ELR (cell line): Measurements from ENCODE around the gene HYLS1.
"Not testable (repeated sequence)": the region's sequence is repeated elsewhere in the genome, so short reads cannot be mapped to it uniquely, and the experiment has no call there.

Experiments used
- DNase-seq: peaks from one replicate; pipeline ENCODE4 v3.0.0-alpha.2; 2015; ENCODE audit warnings: low read depth

The HYLS1 gene

GRCh38 chr11:125902927-125903710 is 15.7 kb downstream of the HYLS1 start, which contains the start of gene PUS3:
Gene PUS3 (minus strand): TSS chr11:125903206. CDS start chr11:125896284, 6,922 bp downstream.
- peak; percentile 82 for DNase-seq

DNA sequence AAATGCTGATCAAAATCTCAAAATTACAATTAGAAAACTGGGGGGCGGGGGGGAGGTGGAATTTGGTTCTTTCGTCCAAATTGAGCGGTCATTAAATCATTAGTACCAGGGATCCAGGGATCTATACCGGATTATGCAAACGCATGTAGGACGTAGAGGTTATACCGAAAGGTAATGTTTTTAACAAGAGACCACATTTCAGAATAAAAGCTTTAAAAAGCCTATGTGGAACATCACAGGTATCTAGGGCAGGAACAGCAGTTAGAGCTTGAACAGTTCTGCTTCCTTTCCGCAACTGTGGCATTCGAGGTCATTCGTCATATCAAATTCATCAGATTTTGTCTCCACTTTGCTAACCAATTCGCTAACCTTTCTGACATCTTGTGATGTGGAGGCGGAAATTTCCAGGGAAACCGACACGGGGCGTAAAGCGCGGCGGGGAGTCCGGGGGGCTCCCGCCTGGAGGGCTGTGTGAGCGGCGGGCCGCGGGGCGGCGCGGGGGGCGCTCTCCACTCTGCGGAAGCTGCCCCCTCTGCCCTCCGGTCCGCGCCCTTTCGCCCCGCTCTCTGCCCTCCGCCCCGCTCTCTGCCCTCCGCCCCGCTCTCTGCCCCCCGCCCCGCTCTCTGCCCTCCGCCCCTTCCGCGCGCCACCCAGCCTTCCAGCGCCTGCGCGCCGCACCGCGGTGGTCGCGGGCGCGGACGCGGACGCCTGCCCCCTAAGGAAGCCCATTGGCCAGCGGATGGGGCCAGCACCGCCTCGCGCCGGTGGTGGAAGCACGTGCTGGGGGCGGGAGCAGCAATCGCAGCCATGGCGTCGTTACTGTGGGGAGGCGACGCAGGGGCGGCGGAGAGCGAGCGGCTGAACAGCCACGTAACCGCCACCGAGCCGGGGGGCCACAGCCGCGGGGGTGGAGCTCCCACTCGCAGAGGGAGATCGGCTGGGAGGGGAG is 16.5 kb downstream of the HYLS1 start, which contains the start of gene DDX25:
DDX25 (plus strand) TSS at position 798 of the 949 bp plus-strand sequence; CDS start at position 808, 10 bp downstream.
- DNase-seq = no peak

DNA sequence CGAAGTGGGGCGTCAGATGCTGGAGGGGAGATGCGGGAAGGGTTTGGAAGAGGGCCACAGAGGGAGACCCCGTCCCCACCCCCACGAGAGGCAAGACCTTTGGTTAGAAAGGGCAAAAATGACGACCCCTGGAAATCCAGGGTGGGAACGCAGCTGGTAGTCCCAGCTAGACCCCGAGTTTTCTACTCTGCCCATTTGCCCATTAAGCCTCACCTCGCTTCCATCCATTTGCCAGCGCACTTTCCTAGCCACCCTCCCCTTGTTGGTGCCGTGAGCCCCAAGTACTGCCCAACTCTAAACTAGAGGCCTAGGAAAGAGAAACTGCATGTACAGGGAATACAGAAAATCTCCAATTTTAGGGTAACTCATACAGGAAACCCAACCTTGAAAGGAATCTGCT is 17.2 kb downstream of the HYLS1 start:
- no peak for DNase-seq

DNA sequence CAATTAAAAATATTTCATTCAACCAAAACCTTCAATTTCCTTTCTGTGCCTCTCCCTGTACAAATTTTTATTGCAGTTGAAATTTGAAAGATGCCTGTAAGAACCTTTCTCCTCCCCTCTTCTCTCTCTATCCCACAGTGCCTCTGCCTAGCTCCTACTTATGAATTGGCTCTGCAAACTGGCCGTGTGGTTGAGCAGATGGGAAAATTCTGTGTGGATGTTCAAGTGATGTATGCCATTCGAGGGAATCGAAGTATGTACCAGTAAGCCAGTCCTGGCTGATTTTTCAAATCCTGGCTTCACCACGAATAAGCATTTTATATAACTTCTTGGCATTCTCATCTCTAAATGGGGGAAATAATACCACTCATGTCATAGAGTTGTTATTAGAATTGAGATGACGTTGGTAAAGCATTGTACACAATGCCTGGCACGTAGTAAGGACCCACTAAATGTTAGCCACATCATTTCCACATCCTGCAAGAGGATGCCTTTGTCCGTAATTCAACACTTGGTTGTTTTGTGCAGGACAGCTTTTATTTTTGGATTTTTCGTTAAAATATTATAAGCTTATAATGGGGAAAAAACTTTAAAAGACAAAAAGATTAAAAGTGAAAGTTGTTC is 22.9 kb downstream of the HYLS1 start:
- DNase-seq = no peak

DNA sequence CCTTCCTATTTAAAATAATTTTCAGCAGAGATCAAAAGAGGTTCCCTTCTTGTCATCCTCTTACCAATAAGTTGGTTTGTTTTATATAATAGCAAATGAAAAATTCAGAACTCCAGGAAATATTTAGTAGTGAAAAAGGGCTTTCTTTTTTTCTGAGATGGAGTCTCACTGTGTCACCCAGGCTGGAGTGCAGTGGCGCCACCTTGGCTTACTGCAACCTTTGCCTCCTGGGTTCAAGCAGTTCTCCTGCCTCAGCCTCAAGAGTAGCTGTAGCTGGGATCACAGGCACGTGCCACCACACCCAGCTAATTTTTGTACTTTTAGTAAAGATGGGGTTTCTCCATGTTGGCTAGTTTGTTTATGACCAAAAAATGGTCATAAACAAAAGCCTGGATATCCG is 27.1 kb downstream of the HYLS1 start:
- DNase-seq = not testable (repeated sequence)

DNA sequence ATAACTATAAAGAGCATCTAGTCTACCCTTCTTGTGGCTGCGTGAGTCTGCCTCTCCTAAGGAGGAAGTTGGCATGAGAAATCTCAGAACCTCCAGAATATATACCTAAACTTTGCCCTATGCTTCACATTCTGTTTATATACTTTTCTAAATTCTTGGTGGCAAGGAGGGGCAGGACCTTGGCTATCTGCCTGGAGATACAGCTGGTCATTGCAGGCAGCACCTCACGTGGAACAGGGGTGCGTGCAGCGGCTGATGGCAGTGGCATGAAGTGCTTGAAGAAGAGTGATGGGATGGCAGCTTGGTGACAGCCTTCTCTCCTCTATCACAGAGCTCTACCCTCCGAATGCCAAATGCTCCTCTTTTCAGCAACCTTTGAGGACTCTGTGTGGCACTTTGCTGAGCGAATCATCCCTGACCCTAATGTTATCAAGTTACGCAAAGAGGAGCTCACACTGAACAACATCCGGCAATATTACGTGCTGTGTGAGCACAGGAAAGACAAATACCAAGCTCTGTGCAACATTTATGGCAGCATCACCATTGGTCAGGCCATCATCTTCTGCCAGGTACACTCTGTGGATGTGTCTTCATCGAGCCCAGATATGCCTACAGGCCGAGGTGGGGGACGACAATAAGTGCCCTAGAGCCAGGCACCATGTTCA is 29.3 kb downstream of the HYLS1 start:
- no peak for DNase-seq

DNA sequence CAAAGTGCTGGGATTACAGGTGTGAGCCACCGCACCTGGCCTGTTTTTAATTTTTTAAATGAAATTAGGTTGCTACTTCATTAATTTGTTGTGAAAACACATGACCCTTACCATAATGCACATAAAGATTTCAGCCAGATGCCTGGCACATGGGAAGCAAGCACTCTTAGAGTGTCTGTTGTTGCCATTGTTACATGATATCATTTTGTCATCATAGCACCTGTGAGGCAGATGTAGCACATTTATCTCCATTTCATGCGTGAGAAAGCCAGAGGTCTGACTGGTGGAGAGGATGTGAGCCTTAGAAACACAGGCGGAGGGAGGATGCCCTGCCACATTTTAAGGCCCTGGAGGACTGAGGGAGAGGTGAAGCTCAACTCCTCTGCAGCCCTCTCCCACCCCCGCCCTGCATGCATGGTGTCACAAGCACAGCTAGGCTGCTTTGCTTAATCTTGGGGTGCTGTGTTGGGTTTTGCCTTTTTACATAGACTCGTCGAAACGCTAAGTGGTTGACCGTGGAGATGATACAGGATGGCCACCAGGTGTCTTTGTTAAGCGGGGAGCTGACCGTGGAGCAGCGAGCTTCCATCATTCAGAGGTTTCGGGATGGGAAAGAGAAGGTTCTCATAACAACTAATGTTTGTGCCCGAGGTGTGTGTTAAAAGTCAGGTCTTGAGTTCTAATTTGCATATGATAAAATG is 30.8 kb downstream of the HYLS1 start:
- DNase-seq = peak; percentile 21

GRCh38 chr11:125921042-125921441 is 33.6 kb downstream of the HYLS1 start:
- no peak for DNase-seq

GRCh38 chr11:125922156-125922555 is 34.7 kb downstream of the HYLS1 start:
- no peak for DNase-seq

DNA sequence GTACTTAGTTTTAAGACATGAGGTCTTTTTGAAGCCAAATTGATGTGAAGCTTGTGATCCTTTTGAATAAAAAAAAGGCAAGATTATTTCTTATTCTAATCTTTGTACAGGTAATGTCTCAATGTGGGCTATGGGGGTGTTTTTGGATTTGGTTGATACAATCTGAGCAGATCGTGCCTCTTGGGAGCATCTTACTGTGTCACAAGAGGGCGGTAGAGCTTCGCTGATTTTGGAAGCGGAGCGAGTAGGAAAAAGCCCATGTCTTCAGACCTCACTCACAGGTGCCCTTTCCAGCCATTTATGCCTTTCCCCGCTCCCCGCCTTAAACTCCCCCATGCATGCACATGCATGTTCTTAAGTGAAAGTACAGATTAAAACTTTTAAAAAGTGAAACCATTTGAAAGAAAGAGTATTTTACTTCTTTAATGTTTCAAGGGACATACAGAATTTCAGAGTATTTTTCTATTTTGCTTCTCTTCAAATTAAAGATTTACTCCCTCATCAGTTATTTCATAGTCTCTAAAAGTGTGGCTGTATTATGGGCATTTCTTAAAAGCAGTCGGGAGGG is 35.6 kb downstream of the HYLS1 start:
- DNase-seq = peak; percentile 72

DNA sequence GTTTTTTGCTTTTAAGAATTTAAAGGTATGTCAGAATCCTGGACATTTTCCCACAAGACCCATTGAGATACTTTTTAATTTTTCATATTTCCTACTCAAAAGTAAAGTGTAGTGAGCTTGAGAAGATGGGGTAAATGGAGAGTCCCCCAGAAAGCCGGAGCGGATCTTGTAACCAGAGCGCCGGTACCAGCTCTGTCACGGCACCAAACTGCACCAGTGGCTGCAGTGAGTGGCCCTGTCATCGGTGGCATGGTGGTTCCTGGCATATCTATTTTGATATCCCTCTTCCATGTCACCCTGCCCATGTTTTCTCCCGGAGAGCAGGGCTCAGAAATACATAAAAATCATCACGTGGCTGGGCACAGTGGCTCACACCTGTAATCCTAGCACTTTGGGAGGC is 36.2 kb downstream of the HYLS1 start:
- DNase-seq = no peak

- no peak for DNase-seq
These were observed 37.0 kb downstream of the HYLS1 start for GRCh38 chr11:125924384-125925007.

DNA sequence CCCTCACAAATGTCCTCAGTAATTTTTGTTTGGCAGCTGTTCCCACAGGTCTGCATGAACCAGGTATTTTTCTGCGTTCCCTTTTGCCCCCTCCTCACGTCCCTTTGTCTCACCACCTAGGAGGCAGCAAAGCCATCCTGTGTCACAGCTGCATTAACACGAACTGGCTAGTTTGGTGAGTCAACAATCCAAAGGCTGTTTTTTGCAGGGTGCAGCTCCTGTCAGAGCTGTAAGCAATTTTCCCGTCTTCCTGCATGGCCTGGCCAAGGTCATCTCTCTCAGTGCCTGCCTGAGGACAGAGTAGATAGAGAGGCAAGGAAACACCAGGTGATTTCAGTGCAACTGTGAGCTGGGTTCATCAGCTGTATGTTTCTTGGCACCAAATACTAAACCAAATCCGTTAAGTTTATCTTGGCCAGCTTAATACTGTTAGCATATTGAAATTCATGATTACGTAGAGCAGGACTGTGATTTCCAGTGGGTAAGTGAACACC is 37.8 kb downstream of the HYLS1 start:
- no peak for DNase-seq

DNA sequence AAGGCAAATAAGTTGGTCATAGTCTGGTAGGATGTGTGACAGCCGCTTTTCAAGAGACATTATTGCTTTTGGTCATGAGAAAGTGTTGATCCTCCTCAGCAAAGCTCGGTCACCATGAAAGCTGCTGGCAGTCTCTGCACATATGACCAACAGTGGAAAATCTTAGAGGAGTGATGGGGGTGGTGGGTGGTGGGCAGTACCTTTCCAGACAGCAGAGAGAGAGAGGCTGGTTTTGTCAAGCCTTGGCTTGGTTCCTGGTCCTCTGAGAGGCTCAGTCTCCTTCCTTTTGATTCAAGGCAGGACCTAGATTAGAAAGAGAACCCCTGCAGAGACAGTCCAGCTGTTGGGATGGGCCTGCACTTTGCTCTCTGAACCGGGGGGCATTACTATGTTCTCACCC is 38.3 kb downstream of the HYLS1 start:
- no peak for DNase-seq

GRCh38 chr11:125926682-125927081 is 39.2 kb downstream of the HYLS1 start:
- DNase-seq = no peak

- DNase-seq = no peak
These were observed 42.1 kb downstream of the HYLS1 start for GRCh38 chr11:125929445-125930075.

DNA sequence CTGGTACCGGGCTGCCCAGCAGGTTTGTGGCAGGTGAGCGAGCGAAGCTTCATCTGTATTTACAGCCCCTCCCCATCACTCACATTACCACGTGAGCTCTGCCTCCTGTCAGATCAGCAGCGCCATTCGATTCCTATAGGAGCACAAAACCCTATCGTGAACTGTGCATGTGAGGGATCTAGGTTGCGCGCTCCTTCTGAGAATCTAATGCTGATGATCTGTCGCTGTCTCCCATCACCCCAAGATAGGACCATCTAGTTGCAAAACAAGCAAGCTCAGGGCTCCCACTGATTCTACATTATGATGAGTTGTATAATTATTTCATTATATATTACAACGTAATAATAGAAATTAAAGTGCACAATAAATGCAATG is 42.6 kb downstream of the HYLS1 start:
- DNase-seq = no peak

DNA sequence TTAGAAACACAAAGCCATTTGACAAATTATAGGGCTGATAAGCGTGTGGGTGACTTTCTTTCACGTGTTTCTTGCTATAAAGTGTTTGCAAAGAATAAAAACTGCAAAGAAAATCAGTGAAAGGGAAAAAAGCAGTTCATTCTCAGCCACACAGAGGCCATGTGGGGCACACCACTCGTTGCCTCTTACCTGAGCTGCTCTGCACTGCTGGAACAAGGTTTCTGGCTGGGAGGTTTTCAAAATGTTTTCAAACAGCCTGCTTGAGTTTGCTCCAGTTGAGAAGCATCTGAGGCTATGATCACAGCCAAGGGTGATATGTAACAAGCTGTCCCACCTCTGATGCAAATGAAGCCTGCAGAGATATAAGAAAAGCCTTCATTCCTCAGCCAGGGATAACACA is 43.6 kb downstream of the HYLS1 start:
- DNase-seq = no peak

DNA sequence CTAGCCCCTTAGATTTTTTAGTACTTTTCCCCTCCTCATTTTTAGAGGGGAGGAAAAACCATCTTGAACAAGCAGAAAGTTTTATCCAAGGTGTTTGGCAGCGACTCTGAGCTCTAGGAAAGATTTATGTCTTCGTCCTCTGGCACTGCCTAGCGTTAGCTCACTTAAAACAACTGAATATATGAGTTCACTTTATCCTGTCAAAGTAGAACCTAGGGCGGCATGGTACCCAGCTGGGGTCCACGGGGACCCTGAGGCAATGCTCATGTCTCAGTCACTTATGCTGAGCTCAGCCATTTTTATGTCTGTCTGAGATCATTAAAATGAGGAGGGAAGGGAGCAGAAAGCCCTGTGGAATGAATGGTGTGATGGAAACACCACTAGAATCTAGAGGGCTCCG is 44.2 kb downstream of the HYLS1 start:
- DNase-seq = no peak

- no peak for DNase-seq
These were observed 44.8 kb downstream of the HYLS1 start for GRCh38 chr11:125932301-125932700.
